Measurements from ENCODE around the gene ZDHHC20. TPM values are rescaled to one million over a fixed set of nuclear protein-coding genes. Genes with fewer than 3 reads are reported as not detected.

Gene ZDHHC20
- 40.5 and 54.9 TPM in 2 replicates for total RNA-seq

GRCh38 chr13:21458813-21459701 is at the start of gene ZDHHC20:
Gene ZDHHC20, minus strand, starts transcription at chr13:21459303. Its CDS starts 132 bp downstream, at chr13:21459171.

Other genes starting within 250 kb of the ZDHHC20 start
- gene MICU2, start 144.9 kb upstream of the ZDHHC20 start, total RNA-seq, result 46.8 and 90.8 TPM in 2 replicates
- gene FGF9, start 211.8 kb upstream of the ZDHHC20 start, total RNA-seq, result not detected in 2 replicates

Measured in airway epithelial cell (primary cell).